ENCODE results near the gene KCNH3.
"Not testable (repeated sequence)": the region's sequence is repeated elsewhere in the genome, so short reads cannot be mapped to it uniquely, and the experiment has no call there.

KCNH3 gene

DNA sequence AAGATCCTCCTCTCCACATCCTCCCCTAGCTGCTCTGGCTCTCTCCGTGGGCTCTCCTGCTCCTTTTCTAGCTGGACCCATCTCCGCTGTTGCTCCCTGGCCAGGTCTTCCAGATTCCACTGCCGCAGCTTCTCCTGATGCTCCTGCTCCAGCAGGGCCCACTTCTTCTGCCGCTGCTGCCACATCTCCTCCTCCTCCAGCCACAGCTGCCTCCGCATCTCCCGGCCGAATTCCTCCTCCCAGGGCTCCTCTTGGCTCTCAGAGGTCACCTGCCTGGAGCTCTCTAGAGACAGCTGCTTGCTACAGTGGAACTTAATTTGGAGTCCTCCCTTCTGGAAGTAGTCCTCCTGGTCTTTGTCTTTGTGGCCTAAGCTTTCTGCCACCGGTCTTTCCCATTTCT, 61.1 kb downstream of the KCNH3 start:
- no peak for DNase-seq

DNA sequence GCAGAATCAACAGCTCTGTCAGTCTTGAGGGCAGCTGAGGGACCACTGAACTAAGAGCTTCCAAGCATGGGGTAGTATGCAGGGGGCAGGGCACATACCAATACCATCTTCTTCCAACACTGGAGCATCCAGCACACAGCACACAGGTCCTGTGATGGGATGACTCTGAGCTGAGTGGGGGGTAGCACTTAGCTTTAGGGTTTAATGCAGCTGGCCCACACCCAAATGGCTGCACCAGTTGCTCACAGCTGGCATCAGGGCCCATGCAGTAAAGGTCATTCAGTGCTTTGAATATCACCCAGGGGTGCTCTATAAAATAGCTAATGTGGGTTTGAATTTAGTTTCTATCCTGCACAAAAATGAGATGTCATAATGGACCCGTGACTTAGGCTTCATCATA, 64.9 kb downstream of the KCNH3 start:
- no peak for DNase-seq

DNA sequence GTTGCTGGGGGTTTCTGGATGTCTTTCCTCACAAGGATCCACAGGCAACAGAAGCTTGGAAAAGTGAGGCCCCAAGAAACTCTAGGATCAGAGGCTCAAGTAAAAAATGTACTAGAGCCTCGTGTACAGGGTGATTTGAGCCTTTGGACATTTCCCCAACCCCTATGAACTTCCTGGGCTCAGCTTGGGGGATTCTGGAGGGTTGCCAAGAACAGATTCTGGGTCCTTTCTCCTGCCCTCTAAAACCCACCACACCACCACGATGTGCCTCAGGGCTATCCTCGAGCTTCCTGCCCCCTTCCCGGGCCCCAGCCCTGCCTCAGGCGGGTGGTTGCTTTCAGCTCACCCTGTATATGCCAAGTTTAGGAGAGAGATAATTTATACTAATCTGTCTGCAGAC, 66.0 kb downstream of the KCNH3 start:
- DNase-seq: peak; percentile 34

DNA sequence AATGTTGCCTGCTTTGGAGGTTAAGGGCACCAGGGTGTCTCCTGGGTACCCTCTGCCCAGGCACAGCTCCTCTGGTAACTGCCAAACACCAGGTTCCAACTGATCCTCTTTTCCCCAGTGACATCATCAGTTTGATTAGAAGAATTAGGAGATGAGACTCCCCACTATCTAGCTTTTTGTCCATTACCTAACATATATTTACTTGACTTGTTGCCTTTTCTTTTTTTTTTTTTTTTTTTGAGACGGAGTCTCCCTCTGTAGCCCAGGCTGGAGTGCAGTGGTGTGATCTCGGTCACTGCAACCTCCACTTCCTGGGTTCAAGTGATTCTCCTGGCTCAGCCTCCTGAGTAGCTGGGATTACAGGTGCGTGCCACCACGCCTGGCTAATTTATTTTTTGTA, 66.7 kb downstream of the KCNH3 start, which contains the start of gene FAM186B:
Gene FAM186B (minus strand): TSS at position 101 of the 400 bp plus-strand sequence. CDS start 162 bp downstream, outside the sequence.
- not testable (repeated sequence) for DNase-seq
